Stimulated activated CD4-positive, alpha-beta T cell treated with anti-CD3 and anti-CD28 coated beads, TNF-alpha, amount 100 ng/mL, for 48 hours (primary cell): ENCODE data around the gene MAP4K4.

Experiments used
- DNase-seq, 3 donors: peaks; one replicate each; pipeline ENCODE4 v3.0.0-alpha.2; 2020; ENCODE audit warnings: low read depth in 3 of 3

The MAP4K4 gene

GRCh38 chr2:101788995-101789970 lies 91.8 kb downstream of the MAP4K4 start:
- DNase-seq, result no peak

DNA sequence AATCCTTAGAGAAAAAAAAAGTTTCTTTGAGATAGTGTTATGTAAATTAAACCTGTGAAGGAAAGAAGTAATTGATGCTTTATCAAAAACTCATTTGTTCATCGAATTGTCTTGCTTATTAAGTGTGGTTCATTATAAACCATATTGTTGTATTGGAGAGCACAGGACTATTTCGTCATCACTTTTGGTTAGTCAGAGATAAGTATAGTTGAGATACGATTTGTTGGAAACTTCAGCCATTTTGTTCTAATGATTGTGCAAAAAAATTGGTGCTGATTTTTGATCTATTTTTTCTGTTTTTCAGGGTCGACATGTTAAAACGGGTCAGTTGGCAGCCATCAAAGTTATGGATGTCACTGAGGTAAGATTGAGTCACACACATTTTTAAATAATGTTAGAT lies 92.9 kb downstream of the MAP4K4 start:
- no peak for DNase-seq

DNA sequence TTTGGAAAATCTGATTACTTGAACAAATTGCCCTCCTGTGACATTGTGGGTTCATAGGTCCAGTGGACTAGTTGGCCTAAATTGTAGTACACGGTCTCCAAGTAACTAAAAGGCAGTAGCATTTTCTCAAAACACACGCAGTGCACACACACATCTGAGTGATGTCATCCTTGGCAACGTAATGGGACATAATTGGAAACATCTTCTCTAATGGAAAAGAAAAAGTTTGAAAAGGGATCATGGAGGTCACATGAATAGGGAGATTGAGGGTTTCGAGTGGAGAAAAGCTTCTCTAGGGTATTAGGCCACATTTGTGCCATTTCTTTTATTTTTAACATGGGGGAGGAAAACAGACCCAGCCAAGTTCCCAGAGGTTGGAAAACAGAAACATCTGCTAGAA lies 93.3 kb downstream of the MAP4K4 start:
- DNase-seq, result no peak

DNA sequence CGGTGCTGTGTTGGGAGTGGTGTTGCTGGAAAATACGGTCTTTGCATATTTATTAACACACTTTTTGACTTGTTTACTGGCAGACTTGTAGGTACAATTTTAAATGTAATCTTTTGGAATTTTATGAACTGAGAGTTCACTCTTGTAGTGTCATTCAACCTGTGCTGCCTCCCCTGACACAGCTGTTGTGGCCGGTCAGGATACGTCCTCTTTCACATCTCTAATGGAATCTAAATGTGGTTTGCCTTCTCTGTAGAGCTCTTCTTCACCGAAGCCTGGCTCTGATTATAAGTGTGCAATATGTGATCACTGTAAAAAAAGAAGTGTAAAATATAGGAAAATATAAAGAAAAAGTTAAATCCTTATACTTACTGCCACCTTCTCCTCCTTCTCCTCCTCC lies 94.7 kb downstream of the MAP4K4 start:
- no peak for DNase-seq

GRCh38 chr2:101793277-101793969 lies 95.9 kb downstream of the MAP4K4 start:
- DNase-seq, result no peak

- DNase-seq, result no peak
Measured at GRCh38 chr2:101794141-101794540, 96.6 kb downstream of the MAP4K4 start.

DNA sequence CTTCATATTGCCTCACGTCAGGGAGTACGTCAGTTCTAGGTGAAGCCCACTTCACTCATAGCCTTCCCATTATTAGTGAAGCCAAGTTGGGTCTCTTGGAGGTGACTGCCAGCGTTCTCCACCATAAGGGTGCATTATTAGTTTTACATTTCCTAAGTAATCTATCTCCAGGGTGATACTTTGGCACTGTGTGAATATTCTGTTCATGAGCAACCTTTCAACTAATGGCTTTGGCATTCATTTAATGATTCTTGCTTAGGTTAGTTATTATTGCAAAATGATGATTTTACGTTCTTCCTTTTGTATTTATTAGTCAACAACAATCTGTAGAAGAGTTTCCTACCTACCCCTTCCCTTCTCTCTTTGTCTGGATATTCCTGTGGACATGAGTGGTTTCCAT lies 97.5 kb downstream of the MAP4K4 start:
- no peak for DNase-seq

DNA sequence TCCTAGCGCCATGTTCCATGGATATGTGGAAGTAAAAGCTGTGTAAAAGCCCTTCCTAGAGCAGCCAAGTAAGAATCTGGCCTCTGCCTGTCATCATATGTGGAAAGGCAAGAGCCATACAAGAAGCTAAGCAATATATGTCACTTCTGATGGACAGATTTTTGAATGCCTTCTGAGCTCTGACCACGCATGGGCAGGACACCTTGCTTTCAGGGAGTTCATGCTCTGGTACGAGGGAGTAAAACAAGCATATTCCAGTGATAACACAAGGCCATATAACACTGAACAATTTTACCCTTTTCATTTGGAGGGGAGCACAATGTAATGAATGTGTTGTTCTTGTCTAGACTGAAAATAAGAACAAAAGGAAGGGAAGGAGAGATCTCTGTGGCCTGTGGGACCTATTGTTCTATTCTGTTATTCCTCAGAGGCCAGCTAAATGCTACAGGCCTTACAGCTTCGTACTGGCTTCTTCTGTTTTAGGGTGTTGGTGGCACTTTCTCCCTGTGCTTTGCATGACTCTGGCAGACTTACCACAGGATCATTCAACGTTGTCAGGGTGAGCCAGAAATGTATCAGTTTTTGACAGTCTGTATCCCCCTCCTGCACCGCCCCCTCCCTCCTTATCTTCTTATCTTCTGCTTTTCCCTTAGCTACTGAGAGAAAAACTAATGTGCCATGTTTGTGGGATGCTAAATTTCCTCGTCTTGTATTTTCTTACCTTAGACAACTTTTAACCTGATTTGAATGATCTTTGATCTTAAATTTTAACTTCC lies 99.5 kb downstream of the MAP4K4 start:
- DNase-seq, result no peak

- DNase-seq, result no peak
Measured at GRCh38 chr2:101801496-101801895, 104.0 kb downstream of the MAP4K4 start.

GRCh38 chr2:101802329-101802728 lies 104.8 kb downstream of the MAP4K4 start:
- DNase-seq, result no peak

- DNase-seq, result no peak
Measured at GRCh38 chr2:101803128-101803527, 105.6 kb downstream of the MAP4K4 start.

GRCh38 chr2:101803945-101804696 lies 106.6 kb downstream of the MAP4K4 start:
- no peak for DNase-seq

DNA sequence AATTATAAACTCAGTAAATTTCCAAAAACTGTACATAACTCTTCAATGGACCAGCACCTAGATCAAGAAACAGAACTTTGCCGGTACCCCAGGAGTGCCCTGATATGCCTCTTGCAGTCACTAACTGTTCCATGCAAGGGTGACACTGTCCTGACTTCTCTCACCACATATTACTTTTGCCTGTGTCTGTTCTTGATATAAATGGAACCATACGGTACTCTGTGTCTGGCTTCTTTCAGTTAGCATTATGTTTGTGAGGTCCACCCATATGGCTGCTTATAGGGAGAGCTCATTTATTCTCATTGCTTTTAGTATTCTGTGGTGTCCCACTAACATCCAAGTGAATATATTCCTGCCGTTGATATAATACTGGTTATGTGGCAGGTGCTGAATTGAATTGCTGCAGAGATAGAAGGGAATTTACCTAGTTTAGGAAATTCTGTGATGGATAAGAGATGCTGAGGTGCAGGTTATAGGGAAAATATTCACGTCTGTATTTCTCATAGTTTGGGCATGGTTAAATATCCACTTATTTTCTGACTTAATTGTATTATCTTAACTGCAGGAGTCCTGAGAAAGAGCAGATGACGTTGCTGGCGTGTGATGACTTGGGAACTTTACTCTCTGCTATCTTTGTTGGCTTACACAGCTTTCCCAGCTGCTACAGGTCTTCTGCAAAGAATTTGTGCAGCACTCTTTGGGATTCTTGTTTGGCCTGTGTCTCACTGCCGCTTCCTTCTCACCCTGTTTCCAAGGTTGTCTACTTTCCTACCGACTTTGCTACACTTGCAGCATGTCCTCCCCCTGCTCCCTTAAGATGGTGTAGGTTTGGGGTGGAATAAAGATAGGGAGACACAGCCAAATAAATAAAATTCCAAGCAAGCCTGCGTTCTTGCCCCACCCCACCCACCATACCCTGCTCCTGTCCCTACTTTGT lies 107.9 kb downstream of the MAP4K4 start:
- no peak for DNase-seq

GRCh38 chr2:101806123-101806522 lies 108.6 kb downstream of the MAP4K4 start:
- no peak for DNase-seq

DNA sequence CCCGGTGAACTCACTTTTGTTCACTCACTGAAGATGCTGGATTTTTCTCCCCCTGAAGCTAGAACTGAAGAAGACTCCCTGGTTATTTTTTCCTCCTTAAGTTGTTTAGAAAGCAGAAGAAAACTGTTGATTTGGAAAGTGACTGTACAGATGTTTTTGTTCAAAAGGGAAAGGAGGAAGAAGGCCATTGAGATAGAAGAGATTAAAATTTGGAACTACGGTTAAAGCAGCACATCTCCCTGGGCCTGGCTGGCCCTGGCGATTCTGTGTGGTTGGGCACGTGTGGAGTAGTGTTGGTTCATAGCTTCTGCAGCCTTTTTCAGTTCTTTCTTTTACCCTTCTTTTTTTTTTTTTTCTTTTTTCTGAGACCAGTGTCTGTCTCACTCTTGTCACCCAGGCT lies 109.2 kb downstream of the MAP4K4 start:
- no peak for DNase-seq

- no peak for DNase-seq
Measured at GRCh38 chr2:101807242-101807641, 109.7 kb downstream of the MAP4K4 start.

DNA sequence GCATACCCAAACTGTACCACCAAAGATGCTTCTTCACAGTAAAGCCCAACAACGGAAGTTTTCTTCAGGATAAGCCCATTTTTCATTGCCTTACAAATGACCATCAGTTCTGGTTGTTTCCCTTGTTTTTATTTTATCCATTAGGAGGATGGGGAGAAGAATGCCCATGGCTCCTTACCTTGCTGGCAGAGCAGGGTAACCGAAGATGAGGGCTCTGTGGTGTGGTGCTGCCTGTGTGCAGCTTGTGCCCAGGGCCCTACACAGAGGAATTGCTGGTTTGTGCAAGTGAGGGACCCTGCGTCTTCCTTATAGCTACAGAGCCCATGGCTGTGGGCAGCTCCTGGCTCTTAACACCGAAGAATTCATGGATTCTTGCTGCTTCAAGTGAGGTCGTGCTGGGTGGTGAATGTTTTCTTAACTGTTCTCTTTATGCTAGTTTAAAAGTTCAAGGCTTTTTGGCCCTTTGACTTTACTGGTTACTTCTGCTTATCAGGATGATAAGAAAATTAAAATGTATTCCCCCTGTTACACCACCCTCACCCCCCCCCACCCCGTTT lies 110.6 kb downstream of the MAP4K4 start:
- no peak for DNase-seq

DNA sequence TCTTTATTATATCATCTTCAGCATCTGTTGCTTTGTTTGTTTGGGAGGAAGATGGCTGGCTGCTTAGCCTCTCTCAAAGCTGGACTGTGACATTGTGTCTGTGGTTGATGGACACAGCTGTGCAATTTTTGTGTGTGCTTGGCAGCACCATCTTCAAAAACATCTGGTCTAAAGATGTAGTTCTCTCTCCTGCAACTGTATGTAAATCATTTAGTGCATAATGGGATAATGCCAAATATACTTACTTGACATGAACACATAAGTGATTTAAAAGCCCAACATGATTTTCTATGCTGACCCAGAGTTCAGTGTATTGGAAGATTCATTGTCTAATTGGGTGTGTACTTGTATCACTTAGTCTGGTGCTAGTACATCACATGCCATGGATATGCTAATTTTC lies 112.2 kb downstream of the MAP4K4 start:
- DNase-seq, result no peak

- DNase-seq, result no peak
Measured at GRCh38 chr2:101811226-101812015, 113.9 kb downstream of the MAP4K4 start.
